MM.1S (cell line): ENCODE results near the gene ZFYVE28.

Experiments
- EZH2 ChIP-seq: fragments of 300-600 bp; sonication (generic); optimal IDR thresholded peaks from 2 replicates; pipeline ENCODE3; 2017; ENCODE audit warnings: low read depth, mild to moderate bottlenecking, antibody characterized with exemption, low read length, mixed read lengths
- EZH2phosphoT487 ChIP-seq: fragments of 300-600 bp; sonication (generic); IDR thresholded peaks from 2 replicates; pipeline ENCODE4 v1.6.1; 2018; ENCODE audit warnings: antibody characterized with exemption, low read length
- TF ChIP-seq, protein P1 (sequence below): fragments of 300-600 bp; sonication (generic); IDR thresholded peaks from 2 replicates; pipeline ENCODE4 v1.5.1; 2016; ENCODE audit warnings: antibody characterized with exemption, low read length, mixed read lengths

- TF ChIP-seq, protein P1, sequence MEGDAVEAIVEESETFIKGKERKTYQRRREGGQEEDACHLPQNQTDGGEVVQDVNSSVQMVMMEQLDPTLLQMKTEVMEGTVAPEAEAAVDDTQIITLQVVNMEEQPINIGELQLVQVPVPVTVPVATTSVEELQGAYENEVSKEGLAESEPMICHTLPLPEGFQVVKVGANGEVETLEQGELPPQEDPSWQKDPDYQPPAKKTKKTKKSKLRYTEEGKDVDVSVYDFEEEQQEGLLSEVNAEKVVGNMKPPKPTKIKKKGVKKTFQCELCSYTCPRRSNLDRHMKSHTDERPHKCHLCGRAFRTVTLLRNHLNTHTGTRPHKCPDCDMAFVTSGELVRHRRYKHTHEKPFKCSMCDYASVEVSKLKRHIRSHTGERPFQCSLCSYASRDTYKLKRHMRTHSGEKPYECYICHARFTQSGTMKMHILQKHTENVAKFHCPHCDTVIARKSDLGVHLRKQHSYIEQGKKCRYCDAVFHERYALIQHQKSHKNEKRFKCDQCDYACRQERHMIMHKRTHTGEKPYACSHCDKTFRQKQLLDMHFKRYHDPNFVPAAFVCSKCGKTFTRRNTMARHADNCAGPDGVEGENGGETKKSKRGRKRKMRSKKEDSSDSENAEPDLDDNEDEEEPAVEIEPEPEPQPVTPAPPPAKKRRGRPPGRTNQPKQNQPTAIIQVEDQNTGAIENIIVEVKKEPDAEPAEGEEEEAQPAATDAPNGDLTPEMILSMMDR, result no peak
- no peak for TF ChIP-seq EZH2phosphoT487
- TF ChIP-seq EZH2, result no peak
These were observed 95.6 kb downstream of the ZFYVE28 start for GRCh38 chr4:2322841-2323240.
